Natural killer cell treated with Interleukin-12 subunit alpha and Interleukin-12 subunit beta and Interleukin-15 and Interleukin-18, amount 100 ng/mL, for 72 hours (primary cell): ENCODE measurements around the gene POLR3G. TPM values are rescaled to one million over a fixed set of nuclear protein-coding genes. Genes with fewer than 3 reads are reported as not detected.

Experiments used
- ATAC-seq, 2 donors: fragments of 150-1000 bp; cut with Tn5 transposase in 1 of 2; sonication (Bioruptor Pico), chemical (Tn5 transposase) in 1 of 2; 2 replicates each; pipeline ENCODE4 v1.10.0; 2021
- DNase-seq: peaks from one replicate; pipeline ENCODE4 v3.0.0; 2022; ENCODE audit warnings: low spot score
- H3K27ac Mint-ChIP-seq, 2 donors: 1 replicate in 1 of 2; 2 replicates in 1 of 2; pipeline ENCODE4 v1.8.0; 2022; ENCODE audit warnings: mixed read lengths in 2 of 2, mild to moderate bottlenecking in 1 of 2, moderate library complexity in 1 of 2
- H3K27me3 Mint-ChIP-seq, 2 donors: 1 replicate in 1 of 2; 2 replicates in 1 of 2; pipeline ENCODE4 v1.8.0; 2022; ENCODE audit warnings: mixed read lengths in 2 of 2
- H3K36me3 Mint-ChIP-seq: one replicate; pipeline ENCODE4 v1.8.0; 2022; ENCODE audit warnings: mixed read lengths
- H3K4me1 Mint-ChIP-seq, 2 donors: 1 replicate in 1 of 2; 2 replicates in 1 of 2; pipeline ENCODE4 v1.8.0; 2022; ENCODE audit warnings: low read depth in 2 of 2, mixed read lengths in 2 of 2, mild to moderate bottlenecking in 1 of 2
- H3K4me3 Mint-ChIP-seq: one replicate; pipeline ENCODE4 v1.8.0; 2022; ENCODE audit warnings: mixed read lengths
- H3K9me3 Mint-ChIP-seq: 2 replicates; pipeline ENCODE4 v1.8.0; 2022; ENCODE audit warnings: mixed read lengths
- total RNA-seq, 2 donors: library from RNA; stranded (reverse); gene quantifications; one replicate each; pipeline ENCODE4 v1.2.3, GENCODE V29; 2022

Gene POLR3G
- total RNA-seq, result 10 to 100 TPM in 1 of 2 donors, 1 to 10 TPM in 1; 9.5 to 29.3 TPM

GRCh38 chr5:90474235-90475107 is at the start of gene POLR3G, which contains the start of gene MBLAC2:
TSS of gene POLR3G (plus strand) at chr5:90474864. CDS start at chr5:90485568, 10,704 bp downstream.
TSS of gene MBLAC2 (minus strand) at chr5:90474771. CDS start at chr5:90474292, 479 bp downstream.
- peak; percentile 93 for DNase-seq
- H3K4me1 Mint-ChIP-seq, result peaks cover 27 to 34% of the 10 kb centered on the region in 2 donors

DNA sequence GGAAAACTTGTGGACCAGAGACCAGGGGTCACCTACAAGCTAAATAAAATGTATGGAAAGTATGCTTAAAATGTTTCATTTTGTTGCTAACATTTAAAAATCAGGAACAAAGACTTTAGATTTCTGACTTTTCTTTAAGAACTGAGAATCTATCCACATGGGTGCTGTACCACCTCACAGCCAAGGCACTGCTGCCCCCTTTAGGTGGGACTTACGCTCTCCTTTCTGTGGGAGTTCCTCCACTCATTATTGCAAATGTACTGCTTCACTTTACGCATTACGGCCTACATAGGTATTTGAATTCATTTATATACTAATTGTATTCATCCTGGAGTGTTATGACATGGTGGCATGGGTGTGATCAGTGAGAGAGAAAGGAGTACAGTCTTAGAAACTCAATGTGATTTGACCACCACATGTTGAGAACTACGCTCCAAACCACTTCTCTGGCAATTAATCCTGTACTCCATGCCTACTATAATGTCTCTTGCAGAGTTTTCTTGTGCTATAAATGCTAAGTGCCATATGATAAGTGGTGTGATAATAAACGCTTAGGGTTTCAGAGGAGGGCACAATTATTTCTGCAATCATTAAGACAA is 40.4 kb upstream of the POLR3G start:
- Mint-ChIP-seq H3K27ac (no peak overlapping the region), H3K36me3 (no peaks in the 10 kb centered on the region), H3K4me1 (no peaks in the 10 kb centered on the region), H3K27me3 (peaks cover 13 to 17% of the 10 kb centered on the region in 2 donors), H3K9me3 (no peaks in the 10 kb centered on the region), H3K4me3 (no peak overlapping the region)
- no peak for DNase-seq
- no peak for ATAC-seq

More at GRCh38 chr5:90474235-90475107, at the start of gene POLR3G, which contains the start of gene MBLAC2:
- peak within 1 kb of the TSS; percentile 84 for H3K27ac Mint-ChIP-seq
- peak; percentile 94 to 97 for ATAC-seq
- H3K36me3 Mint-ChIP-seq, result no peaks in the 10 kb centered on the region
- no peaks in the 10 kb centered on the region for H3K9me3 Mint-ChIP-seq
- peak within 1 kb of the TSS; percentile 94 for H3K4me3 Mint-ChIP-seq
- H3K27me3 Mint-ChIP-seq, result no peaks in the 10 kb centered on the region

DNA sequence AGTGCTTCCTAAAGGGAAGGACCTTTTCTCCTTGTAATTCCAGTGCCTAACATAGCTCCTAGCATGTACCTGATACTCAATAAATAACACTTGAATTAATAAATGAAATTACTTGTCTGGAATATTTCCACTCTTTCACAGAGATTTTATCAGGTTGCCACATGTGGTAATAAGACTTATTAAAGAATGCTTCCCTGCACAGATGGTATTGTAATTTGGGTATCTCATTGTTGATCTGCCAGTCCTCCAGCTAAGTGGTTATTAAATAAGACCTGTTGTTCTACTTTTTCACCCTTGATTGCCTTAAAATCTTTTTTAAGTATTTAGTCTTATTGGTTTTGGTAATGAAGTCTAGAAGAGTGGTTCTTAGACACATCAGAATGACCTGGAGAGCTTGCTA is 37.0 kb upstream of the POLR3G start:
- H3K36me3 Mint-ChIP-seq, result no peaks in the 10 kb centered on the region
- no peak for ATAC-seq

GRCh38 chr5:90438100-90438499 is 36.6 kb upstream of the POLR3G start:
- Mint-ChIP-seq H3K36me3 (no peaks in the 10 kb centered on the region), H3K4me3 (no peak overlapping the region)

More for the DNA sequence above, 37.0 kb upstream of the POLR3G start:
- Mint-ChIP-seq H3K4me3 (no peak overlapping the region), H3K4me1 (peaks cover 0 to 2% of the 10 kb centered on the region in 2 donors), H3K27ac (no peak overlapping the region), H3K27me3 (peaks cover 7 to 10% of the 10 kb centered on the region in 2 donors), H3K9me3 (no peaks in the 10 kb centered on the region)
- DNase-seq, result no peak

DNA sequence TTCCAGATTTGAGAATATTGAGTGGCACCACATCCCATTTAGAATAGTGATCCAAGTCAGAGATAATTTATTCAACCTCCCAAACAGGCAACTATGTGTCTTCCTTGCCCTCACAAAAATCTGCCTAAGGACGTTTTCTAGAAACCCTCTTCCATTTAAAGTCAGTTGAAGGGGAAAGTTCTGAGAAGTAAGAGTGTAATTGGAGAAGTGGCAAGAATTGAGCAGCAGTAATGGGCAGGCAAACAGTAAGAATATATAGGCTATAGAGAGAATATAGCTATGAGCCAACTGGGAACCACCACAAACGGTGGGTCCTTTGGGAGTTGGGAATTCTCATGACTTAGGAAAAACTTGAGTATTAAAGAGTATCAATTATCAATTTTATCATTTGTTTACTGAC is 34.0 kb upstream of the POLR3G start:
- Mint-ChIP-seq H3K9me3 (no peaks in the 10 kb centered on the region), H3K36me3 (no peaks in the 10 kb centered on the region), H3K4me3 (peak overlapping the region; percentile 75), H3K4me1 (peaks cover 0 to 2% of the 10 kb centered on the region in 2 donors), H3K27me3 (peaks cover 0 to 8% of the 10 kb centered on the region in 2 donors), H3K27ac (no peak overlapping the region)
- no peak for DNase-seq
- ATAC-seq, result no peak

More at GRCh38 chr5:90438100-90438499, 36.6 kb upstream of the POLR3G start:
- peaks cover 0 to 2% of the 10 kb centered on the region in 2 donors for H3K4me1 Mint-ChIP-seq
- H3K27ac Mint-ChIP-seq, result no peak overlapping the region
- no peaks in the 10 kb centered on the region for H3K9me3 Mint-ChIP-seq
- peaks cover 6 to 10% of the 10 kb centered on the region in 2 donors for H3K27me3 Mint-ChIP-seq
- no peak for ATAC-seq
- DNase-seq, result no peak

- no peaks in the 10 kb centered on the region for H3K9me3 Mint-ChIP-seq
- H3K27me3 Mint-ChIP-seq, result peaks cover 0 to 6% of the 10 kb centered on the region in 2 donors
- H3K4me1 Mint-ChIP-seq, result no peaks in the 10 kb centered on the region
- DNase-seq (no peak), ATAC-seq (no peak)
- no peak overlapping the region for H3K4me3 Mint-ChIP-seq
- no peaks in the 10 kb centered on the region for H3K36me3 Mint-ChIP-seq
- H3K27ac Mint-ChIP-seq, result no peak overlapping the region
Observed at GRCh38 chr5:90446961-90447360, 27.7 kb upstream of the POLR3G start.

DNA sequence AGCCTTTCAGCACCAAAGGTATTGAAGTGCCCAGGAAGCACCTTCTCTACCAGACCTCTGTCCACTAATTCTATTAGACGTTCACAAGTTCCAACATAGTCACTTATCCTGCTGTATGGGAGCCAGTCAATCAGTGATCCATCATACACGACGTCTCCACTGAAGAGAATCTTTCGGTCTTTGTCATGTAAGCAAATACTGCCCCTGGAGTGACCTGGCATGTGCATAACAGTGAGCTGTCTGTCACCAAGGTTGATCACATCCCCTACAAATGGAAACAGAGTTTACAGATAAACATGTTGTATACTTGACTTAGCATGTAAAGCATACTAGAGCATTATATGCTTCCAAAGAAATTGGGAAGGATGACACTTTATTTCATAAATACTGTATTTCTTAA is 13.4 kb upstream of the POLR3G start:
- Mint-ChIP-seq H3K27ac (no peak overlapping the region), H3K9me3 (no peaks in the 10 kb centered on the region), H3K36me3 (no peaks in the 10 kb centered on the region), H3K4me1 (no peaks in the 10 kb centered on the region), H3K27me3 (no peaks in the 10 kb centered on the region), H3K4me3 (no peak overlapping the region)
- no peak for ATAC-seq
- no peak for DNase-seq

DNA sequence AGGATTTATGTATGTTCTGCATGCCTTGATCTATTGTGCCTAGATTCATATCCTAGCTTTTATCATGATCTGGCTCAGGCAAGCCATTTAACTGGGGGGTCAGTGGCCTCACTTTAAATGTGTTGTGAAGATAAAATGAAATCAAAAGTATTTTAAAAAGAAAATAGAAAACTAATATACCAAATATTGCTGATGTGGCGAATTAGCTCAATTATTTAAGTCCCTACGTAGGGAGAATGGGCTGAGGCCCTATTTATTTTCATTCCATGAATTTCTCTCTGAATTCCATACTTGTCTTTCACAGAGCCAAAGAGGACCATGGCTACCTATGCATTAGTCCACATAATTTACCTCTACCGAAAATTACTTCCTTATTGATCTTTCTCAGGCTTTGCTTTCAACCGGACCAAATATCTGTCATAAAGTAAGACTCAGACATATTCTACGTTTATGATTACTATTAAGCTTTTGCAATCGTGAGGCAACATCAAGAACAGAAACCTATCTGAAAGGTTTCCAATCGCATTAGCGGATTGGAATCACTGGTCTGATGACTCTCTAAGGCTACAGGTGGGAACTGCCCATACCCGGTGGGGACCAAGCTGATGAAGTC is 1.8 kb upstream of the POLR3G start:
- no peak for DNase-seq
- H3K27me3 Mint-ChIP-seq, result no peaks in the 10 kb centered on the region
- no peak for ATAC-seq
- peak overlapping the region; percentile 84 for H3K27ac Mint-ChIP-seq
- H3K9me3 Mint-ChIP-seq, result no peaks in the 10 kb centered on the region
- H3K4me1 Mint-ChIP-seq, result peaks cover 27 to 34% of the 10 kb centered on the region in 2 donors
- peak overlapping the region; percentile 94 for H3K4me3 Mint-ChIP-seq
- H3K36me3 Mint-ChIP-seq, result peaks cover 13% of the 10 kb centered on the region

GRCh38 chr5:90473396-90474234 is 1.0 kb upstream of the POLR3G start:
- Mint-ChIP-seq H3K4me3 (peak overlapping the region; percentile 94), H3K27me3 (no peaks in the 10 kb centered on the region), H3K36me3 (peaks cover 5% of the 10 kb centered on the region), H3K9me3 (no peaks in the 10 kb centered on the region), H3K27ac (peak overlapping the region; percentile 84), H3K4me1 (peaks cover 27 to 34% of the 10 kb centered on the region in 2 donors)
- DNase-seq, result peak; percentile 59
- ATAC-seq, result peak in 1 of 2 donors; percentile 15

DNA sequence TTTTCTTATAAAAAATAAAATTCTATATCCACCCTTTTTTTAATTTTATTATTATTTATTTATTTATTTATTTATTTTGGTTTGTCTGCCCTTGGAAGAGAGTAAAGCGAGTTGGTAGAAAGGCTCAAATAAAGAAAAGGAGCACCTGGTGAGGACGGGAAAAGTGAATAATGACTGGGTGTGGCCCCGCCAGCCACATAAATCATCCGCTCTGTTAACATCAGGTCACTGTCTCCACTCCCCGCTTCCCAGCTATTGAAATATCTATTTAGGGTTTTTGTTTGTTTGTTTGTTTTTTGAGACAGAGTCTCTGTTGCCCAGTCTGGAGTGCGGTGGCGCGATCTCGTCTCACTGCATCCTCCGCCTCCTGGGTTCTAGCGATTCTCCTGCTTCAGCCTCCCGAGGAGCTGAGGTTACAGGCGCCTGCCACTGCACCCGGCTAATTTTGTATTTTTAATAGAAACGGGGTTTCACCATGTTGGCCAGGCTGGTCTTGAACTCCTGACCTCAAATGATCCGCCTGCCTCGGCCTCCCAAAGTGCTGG is 844 bp downstream of the POLR3G start:
- ATAC-seq (no peak), DNase-seq (no peak)
- Mint-ChIP-seq H3K27ac (peak overlapping the region in 1 of 2 donors; percentile 84), H3K36me3 (no peaks in the 10 kb centered on the region), H3K9me3 (no peaks in the 10 kb centered on the region), H3K4me3 (peak overlapping the region; percentile 94), H3K27me3 (no peaks in the 10 kb centered on the region), H3K4me1 (peaks cover 27 to 33% of the 10 kb centered on the region in 2 donors)

- no peaks in the 10 kb centered on the region for H3K9me3 Mint-ChIP-seq
- no peak for ATAC-seq
- no peak overlapping the region for H3K4me3 Mint-ChIP-seq
Observed at GRCh38 chr5:90476391-90476790, 1.7 kb downstream of the POLR3G start.

DNA sequence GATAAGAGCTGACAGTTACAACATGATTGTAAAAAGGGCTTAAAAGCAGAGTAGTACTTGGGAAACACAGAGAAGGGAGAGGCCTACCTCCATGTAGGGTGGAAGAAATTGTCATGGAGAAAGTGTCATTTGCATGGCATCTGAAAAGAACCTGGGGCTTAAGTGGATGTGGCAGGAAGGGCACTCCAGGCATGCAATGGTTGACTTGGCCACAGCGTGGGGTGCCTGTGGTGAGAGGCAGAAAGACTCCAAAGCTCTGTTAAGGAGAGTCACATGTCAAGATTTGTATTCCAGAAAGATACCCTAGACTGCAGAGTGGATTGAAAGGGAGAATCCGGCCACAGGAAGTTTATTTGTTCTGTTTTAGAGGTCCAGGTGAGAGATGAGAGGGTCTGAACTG is 2.4 kb downstream of the POLR3G start:
- peaks cover 22 to 24% of the 10 kb centered on the region in 2 donors for H3K4me1 Mint-ChIP-seq
- no peak overlapping the region for H3K27ac Mint-ChIP-seq
- no peak overlapping the region for H3K4me3 Mint-ChIP-seq
- no peaks in the 10 kb centered on the region for H3K9me3 Mint-ChIP-seq
- H3K36me3 Mint-ChIP-seq, result no peaks in the 10 kb centered on the region
- no peaks in the 10 kb centered on the region for H3K27me3 Mint-ChIP-seq
- ATAC-seq (no peak), DNase-seq (no peak)

More at GRCh38 chr5:90476391-90476790, 1.7 kb downstream of the POLR3G start:
- H3K4me1 Mint-ChIP-seq, result peaks cover 22 to 24% of the 10 kb centered on the region in 2 donors
- H3K36me3 Mint-ChIP-seq, result no peaks in the 10 kb centered on the region
- no peak for DNase-seq
- no peaks in the 10 kb centered on the region for H3K27me3 Mint-ChIP-seq
- no peak overlapping the region for H3K27ac Mint-ChIP-seq
